HEK293 (cell line): Measurements from ENCODE around the gene ZNF483.

Experiments
- GLI4 ChIP-seq: fragments of 450-650 bp; formaldehyde crosslinking; IDR thresholded peaks from 2 replicates; pipeline ENCODE4 v1.5.1; 2016; ENCODE audit warnings: missing biosample characterization, missing genetic modification characterization
- TRIM28 ChIP-seq: IDR thresholded peaks from 2 replicates; pipeline ENCODE4 v1.6.1; 2011; ENCODE audit warnings: low read length, control low read depth, borderline replicate concordance
- ZBTB49 ChIP-seq: fragments of 450-650 bp; formaldehyde crosslinking; IDR thresholded peaks from 2 replicates; pipeline ENCODE4 v1.5.1; 2016; ENCODE audit warnings: missing biosample characterization, missing genetic modification characterization, low read depth
- ZIC2 ChIP-seq: fragments of 450-650 bp; formaldehyde crosslinking; IDR thresholded peaks from 2 replicates; pipeline ENCODE4 v1.5.1; 2016; ENCODE audit warnings: missing biosample characterization, missing genetic modification characterization
- ZNF18 ChIP-seq: fragments of 450-650 bp; formaldehyde crosslinking; IDR thresholded peaks from 2 replicates; pipeline ENCODE4 v1.5.1; 2016; ENCODE audit warnings: missing biosample characterization, missing genetic modification characterization
- ZNF23 ChIP-seq: fragments of 450-650 bp; formaldehyde crosslinking; IDR thresholded peaks from 2 replicates; pipeline ENCODE4 v1.5.1; 2016; ENCODE audit warnings: missing biosample characterization, missing genetic modification characterization, borderline replicate concordance
- ZNF24 ChIP-seq: fragments of 450-650 bp; formaldehyde crosslinking; IDR thresholded peaks from 2 replicates; pipeline ENCODE4 v1.5.1; 2016; ENCODE audit warnings: missing biosample characterization, missing genetic modification characterization
- ZNF266 ChIP-seq: fragments of 450-650 bp; formaldehyde crosslinking; IDR thresholded peaks from 2 replicates; pipeline ENCODE4 v1.5.1; 2016; ENCODE audit warnings: missing biosample characterization, missing genetic modification characterization, low read depth
- ZNF311 ChIP-seq: fragments of 450-650 bp; formaldehyde crosslinking; IDR thresholded peaks from 2 replicates; pipeline ENCODE4 v1.5.1; 2017; ENCODE audit warnings: missing biosample characterization, missing genetic modification characterization, borderline replicate concordance
- ZNF362 ChIP-seq: fragments of 450-650 bp; formaldehyde crosslinking; IDR thresholded peaks from 2 replicates; pipeline ENCODE4 v1.5.1; 2016; ENCODE audit warnings: missing biosample characterization, missing genetic modification characterization
- ZNF394 ChIP-seq: fragments of 450-650 bp; formaldehyde crosslinking; IDR thresholded peaks from 2 replicates; pipeline ENCODE4 v1.5.1; 2016; ENCODE audit warnings: missing biosample characterization, missing genetic modification characterization, mild to moderate bottlenecking, moderate library complexity, borderline replicate concordance
- ZNF629 ChIP-seq: fragments of 450-650 bp; formaldehyde crosslinking; IDR thresholded peaks from 2 replicates; pipeline ENCODE4 v1.5.1; 2017; ENCODE audit warnings: missing biosample characterization, missing genetic modification characterization
- ZNF654 ChIP-seq: fragments of 450-650 bp; formaldehyde crosslinking; IDR thresholded peaks from 2 replicates; pipeline ENCODE4 v1.5.1; 2016; ENCODE audit warnings: low read depth, missing biosample characterization, missing genetic modification characterization
- TF ChIP-seq, protein P1 (sequence below): fragments of 450-650 bp; formaldehyde crosslinking; IDR thresholded peaks from 2 replicates; pipeline ENCODE4 v1.5.1; 2016; ENCODE audit warnings: missing biosample characterization, missing genetic modification characterization
- TF ChIP-seq, protein P2 (sequence below): fragments of 450-650 bp; formaldehyde crosslinking; IDR thresholded peaks from 2 replicates; pipeline ENCODE4 v1.5.1; 2016; ENCODE audit warnings: missing biosample characterization, missing genetic modification characterization
- TF ChIP-seq, protein P3 (sequence below): fragments of 450-650 bp; formaldehyde crosslinking; IDR thresholded peaks from 2 replicates; pipeline ENCODE4 v1.5.1; 2016; ENCODE audit warnings: missing biosample characterization, missing genetic modification characterization

The ZNF483 gene

GRCh38 chr9:111597852-111598732 is 73.1 kb downstream of the ZNF483 start (continued):
- TF ChIP-seq ZNF654 (tag by site-specific recombination) (peak; percentile 70), ZIC2 (tag by site-specific recombination) (peak; percentile 39), ZBTB49 (tag by site-specific recombination) (no peak), TRIM28 (no peak), ZNF311 (tag by site-specific recombination) (no peak), ZNF394 (tag by site-specific recombination) (no peak), GLI4 (no peak), ZNF362 (peak; percentile 70; the same call in 1 of the 2 replicates), ZNF629 (tag by site-specific recombination) (no peak), ZNF266 (tag by site-specific recombination) (no peak), ZNF18 (tag by site-specific recombination) (peak; percentile 85), ZNF23 (tag by site-specific recombination) (no peak), ZNF24 (no peak)
- TF ChIP-seq, protein P1, sequence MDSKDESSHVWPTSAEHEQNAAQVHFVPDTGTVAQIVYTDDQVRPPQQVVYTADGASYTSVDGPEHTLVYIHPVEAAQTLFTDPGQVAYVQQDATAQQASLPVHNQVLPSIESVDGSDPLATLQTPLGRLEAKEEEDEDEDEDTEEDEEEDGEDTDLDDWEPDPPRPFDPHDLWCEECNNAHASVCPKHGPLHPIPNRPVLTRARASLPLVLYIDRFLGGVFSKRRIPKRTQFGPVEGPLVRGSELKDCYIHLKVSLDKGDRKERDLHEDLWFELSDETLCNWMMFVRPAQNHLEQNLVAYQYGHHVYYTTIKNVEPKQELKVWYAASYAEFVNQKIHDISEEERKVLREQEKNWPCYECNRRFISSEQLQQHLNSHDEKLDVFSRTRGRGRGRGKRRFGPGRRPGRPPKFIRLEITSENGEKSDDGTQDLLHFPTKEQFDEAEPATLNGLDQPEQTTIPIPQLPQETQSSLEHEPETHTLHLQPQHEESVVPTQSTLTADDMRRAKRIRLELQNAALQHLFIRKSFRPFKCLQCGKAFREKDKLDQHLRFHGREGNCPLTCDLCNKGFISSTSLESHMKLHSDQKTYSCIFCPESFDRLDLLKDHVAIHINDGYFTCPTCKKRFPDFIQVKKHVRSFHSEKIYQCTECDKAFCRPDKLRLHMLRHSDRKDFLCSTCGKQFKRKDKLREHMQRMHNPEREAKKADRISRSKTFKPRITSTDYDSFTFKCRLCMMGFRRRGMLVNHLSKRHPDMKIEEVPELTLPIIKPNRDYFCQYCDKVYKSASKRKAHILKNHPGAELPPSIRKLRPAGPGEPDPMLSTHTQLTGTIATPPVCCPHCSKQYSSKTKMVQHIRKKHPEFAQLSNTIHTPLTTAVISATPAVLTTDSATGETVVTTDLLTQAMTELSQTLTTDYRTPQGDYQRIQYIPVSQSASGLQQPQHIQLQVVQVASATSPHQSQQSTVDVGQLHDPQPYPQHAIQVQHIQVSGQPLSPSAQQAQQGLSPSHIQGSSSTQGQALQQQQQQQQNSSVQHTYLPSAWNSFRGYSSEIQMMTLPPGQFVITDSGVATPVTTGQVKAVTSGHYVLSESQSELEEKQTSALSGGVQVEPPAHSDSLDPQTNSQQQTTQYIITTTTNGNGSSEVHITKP (tag by site-specific recombination) = peak; percentile 86
- TF ChIP-seq, protein P2, sequence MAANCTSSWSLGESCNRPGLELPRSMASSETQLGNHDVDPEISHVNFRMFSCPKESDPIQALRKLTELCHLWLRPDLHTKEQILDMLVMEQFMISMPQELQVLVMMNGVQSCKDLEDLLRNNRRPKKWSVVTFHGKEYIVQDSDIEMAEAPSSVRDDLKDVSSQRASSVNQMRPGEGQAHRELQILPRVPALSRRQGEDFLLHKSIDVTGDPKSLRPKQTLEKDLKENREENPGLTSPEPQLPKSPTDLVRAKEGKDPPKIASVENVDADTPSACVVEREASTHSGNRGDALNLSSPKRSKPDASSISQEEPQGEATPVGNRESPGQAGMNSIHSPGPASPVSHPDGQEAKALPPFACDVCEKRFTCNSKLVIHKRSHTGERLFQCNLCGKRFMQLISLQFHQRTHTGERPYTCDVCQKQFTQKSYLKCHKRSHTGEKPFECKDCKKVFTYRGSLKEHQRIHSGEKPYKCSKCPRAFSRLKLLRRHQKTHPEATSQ (tag by site-specific recombination) = no peak
- TF ChIP-seq, protein P3, sequence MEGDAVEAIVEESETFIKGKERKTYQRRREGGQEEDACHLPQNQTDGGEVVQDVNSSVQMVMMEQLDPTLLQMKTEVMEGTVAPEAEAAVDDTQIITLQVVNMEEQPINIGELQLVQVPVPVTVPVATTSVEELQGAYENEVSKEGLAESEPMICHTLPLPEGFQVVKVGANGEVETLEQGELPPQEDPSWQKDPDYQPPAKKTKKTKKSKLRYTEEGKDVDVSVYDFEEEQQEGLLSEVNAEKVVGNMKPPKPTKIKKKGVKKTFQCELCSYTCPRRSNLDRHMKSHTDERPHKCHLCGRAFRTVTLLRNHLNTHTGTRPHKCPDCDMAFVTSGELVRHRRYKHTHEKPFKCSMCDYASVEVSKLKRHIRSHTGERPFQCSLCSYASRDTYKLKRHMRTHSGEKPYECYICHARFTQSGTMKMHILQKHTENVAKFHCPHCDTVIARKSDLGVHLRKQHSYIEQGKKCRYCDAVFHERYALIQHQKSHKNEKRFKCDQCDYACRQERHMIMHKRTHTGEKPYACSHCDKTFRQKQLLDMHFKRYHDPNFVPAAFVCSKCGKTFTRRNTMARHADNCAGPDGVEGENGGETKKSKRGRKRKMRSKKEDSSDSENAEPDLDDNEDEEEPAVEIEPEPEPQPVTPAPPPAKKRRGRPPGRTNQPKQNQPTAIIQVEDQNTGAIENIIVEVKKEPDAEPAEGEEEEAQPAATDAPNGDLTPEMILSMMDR (tag by site-specific recombination) = no peak
